Breast epithelium (tissue), 3 donors: ENCODE measurements around the gene EIF2S1.

Experiments
- POLR2A ChIP-seq: fragments of 450-650 bp; IDR thresholded peaks from one replicate; pipeline ENCODE4 v1.6.1; 2016; ENCODE audit warnings: antibody characterized with exemption, mild to moderate bottlenecking, moderate library complexity
- POLR2AphosphoS5 ChIP-seq, 3 donors: sonication (generic); formaldehyde crosslinking; IDR thresholded peaks; one replicate each; pipeline ENCODE4 v1.6.1; 2017; ENCODE audit warnings: antibody characterized with exemption in 3 of 3
- TF ChIP-seq, protein P1 (sequence below), 3 donors: fragments of 450-650 bp; IDR thresholded peaks; one replicate each; pipeline ENCODE4 v1.5.1; 2016 to 2017; ENCODE audit warnings: antibody characterized with exemption in 3 of 3, mild to moderate bottlenecking in 3 of 3, moderate library complexity in 3 of 3

DNA sequence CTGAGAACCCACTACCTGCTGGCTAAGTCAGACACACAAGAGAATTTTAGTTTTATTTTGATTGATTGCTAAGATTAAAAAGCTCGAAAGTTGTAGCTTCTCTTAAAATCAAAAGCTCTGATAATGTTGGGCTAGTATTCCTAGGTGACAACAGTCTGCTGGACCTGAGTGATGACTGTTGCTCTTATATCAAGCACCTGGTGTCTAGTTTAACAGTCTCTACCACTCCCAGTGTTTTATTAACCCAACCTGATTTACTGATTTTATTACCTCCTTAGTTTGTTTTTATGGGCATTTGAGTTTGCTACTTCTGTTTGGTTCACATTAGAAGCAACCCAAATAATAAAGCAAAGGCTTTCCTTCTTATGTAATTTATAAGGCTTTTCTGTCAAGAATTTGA is 42.3 kb upstream of the EIF2S1 start:
- TF ChIP-seq, protein P1, sequence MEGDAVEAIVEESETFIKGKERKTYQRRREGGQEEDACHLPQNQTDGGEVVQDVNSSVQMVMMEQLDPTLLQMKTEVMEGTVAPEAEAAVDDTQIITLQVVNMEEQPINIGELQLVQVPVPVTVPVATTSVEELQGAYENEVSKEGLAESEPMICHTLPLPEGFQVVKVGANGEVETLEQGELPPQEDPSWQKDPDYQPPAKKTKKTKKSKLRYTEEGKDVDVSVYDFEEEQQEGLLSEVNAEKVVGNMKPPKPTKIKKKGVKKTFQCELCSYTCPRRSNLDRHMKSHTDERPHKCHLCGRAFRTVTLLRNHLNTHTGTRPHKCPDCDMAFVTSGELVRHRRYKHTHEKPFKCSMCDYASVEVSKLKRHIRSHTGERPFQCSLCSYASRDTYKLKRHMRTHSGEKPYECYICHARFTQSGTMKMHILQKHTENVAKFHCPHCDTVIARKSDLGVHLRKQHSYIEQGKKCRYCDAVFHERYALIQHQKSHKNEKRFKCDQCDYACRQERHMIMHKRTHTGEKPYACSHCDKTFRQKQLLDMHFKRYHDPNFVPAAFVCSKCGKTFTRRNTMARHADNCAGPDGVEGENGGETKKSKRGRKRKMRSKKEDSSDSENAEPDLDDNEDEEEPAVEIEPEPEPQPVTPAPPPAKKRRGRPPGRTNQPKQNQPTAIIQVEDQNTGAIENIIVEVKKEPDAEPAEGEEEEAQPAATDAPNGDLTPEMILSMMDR (IDR thresholded peaks at IDR 0.05): no peak
- TF ChIP-seq POLR2A (no peak), POLR2AphosphoS5 (IDR thresholded peaks at IDR 0.05) (no peak)
